ENCODE data around the gene ZNF280D. TPM values are rescaled to one million over a fixed set of nuclear protein-coding genes. Genes with fewer than 3 reads are reported as not detected.
"Not testable (repeated sequence)": the region's sequence is repeated elsewhere in the genome, so short reads cannot be mapped to it uniquely, and the experiment has no call there.

ZNF280D gene
- total RNA-seq, 1 donor from 2014 or later = 18.0 TPM

GRCh38 chr15:56715220-56715619, 18.1 kb downstream of the ZNF280D start:
- no peak for DNase-seq (ENCODE audit: extremely low spot score, unreplicated experiment)
- TF ChIP-seq CTCF (conservative IDR thresholded peaks at IDR 0.05) = no peak
- no peak overlapping the region for H3K27ac Mint-ChIP-seq
- H3K4me3 Mint-ChIP-seq = no peak overlapping the region
- no peaks in the 10 kb centered on the region for H3K9me3 Mint-ChIP-seq
- H3K27me3 Mint-ChIP-seq = no peaks in the 10 kb centered on the region
- no peaks in the 10 kb centered on the region for H3K36me3 Mint-ChIP-seq
- H3K4me1 Mint-ChIP-seq (ENCODE audit: unreplicated experiment) = peaks cover 5% of the 10 kb centered on the region

- not testable (repeated sequence) for DNase-seq (ENCODE audit: extremely low spot score, unreplicated experiment); H3K27ac Mint-ChIP-seq; H3K4me3 Mint-ChIP-seq; H3K36me3 Mint-ChIP-seq; H3K4me1 Mint-ChIP-seq (ENCODE audit: unreplicated experiment); H3K9me3 Mint-ChIP-seq; H3K27me3 Mint-ChIP-seq
Measured at GRCh38 chr15:56709502-56709901, 23.8 kb downstream of the ZNF280D start.

GRCh38 chr15:56699743-56700142, 33.6 kb downstream of the ZNF280D start:
- Mint-ChIP-seq H3K27me3 (no peaks in the 10 kb centered on the region), H3K36me3 (no peaks in the 10 kb centered on the region), H3K4me1 (ENCODE audit: unreplicated experiment) (no peaks in the 10 kb centered on the region), H3K4me3 (no peak overlapping the region), H3K9me3 (no peaks in the 10 kb centered on the region), H3K27ac (no peak overlapping the region)
- no peak for TF ChIP-seq CTCF (conservative IDR thresholded peaks at IDR 0.05)
- no peak for DNase-seq (ENCODE audit: extremely low spot score, unreplicated experiment)

GRCh38 chr15:56698270-56698669, 35.0 kb downstream of the ZNF280D start:
- H3K27me3 Mint-ChIP-seq = no peaks in the 10 kb centered on the region
- no peaks in the 10 kb centered on the region for H3K36me3 Mint-ChIP-seq
- H3K27ac Mint-ChIP-seq = no peak overlapping the region
- no peaks in the 10 kb centered on the region for H3K9me3 Mint-ChIP-seq
- H3K4me3 Mint-ChIP-seq = no peak overlapping the region
- no peak for TF ChIP-seq CTCF (conservative IDR thresholded peaks at IDR 0.05)
- H3K4me1 Mint-ChIP-seq (ENCODE audit: unreplicated experiment) = peaks cover 4% of the 10 kb centered on the region
- no peak for DNase-seq (ENCODE audit: extremely low spot score, unreplicated experiment)

GRCh38 chr15:56693761-56694160, 39.5 kb downstream of the ZNF280D start:
- Mint-ChIP-seq H3K36me3 (no peaks in the 10 kb centered on the region), H3K4me1 (ENCODE audit: unreplicated experiment) (peaks cover 4% of the 10 kb centered on the region)

GRCh38 chr15:56690733-56691132, 42.6 kb downstream of the ZNF280D start:
- TF ChIP-seq CTCF (conservative IDR thresholded peaks at IDR 0.05) = no peak
- no peaks in the 10 kb centered on the region for H3K27me3 Mint-ChIP-seq
- H3K4me1 Mint-ChIP-seq (ENCODE audit: unreplicated experiment) = peaks cover 4% of the 10 kb centered on the region
- no peaks in the 10 kb centered on the region for H3K36me3 Mint-ChIP-seq
- H3K27ac Mint-ChIP-seq = no peak overlapping the region
- no peaks in the 10 kb centered on the region for H3K9me3 Mint-ChIP-seq
- no peak overlapping the region for H3K4me3 Mint-ChIP-seq
- DNase-seq (ENCODE audit: extremely low spot score, unreplicated experiment) = no peak

More at GRCh38 chr15:56693761-56694160, 39.5 kb downstream of the ZNF280D start:
- Mint-ChIP-seq H3K4me3 (no peak overlapping the region), H3K27ac (no peak overlapping the region), H3K9me3 (no peaks in the 10 kb centered on the region), H3K27me3 (no peaks in the 10 kb centered on the region)
- no peak for TF ChIP-seq CTCF (conservative IDR thresholded peaks at IDR 0.05)
- DNase-seq (ENCODE audit: extremely low spot score, unreplicated experiment) = no peak
